Measurements from ENCODE around the gene CXCL14.

GRCh38 chr5:135593886-135594285 lies 15.1 kb upstream of the CXCL14 start:
- TF ChIP-seq CTCF (IDR thresholded peaks at IDR 0.05): no peak
- TF ChIP-seq POLR2AphosphoS5 (IDR thresholded peaks at IDR 0.05; ENCODE audit: low read depth, low read length): no peak

Data from Panc1 (cell line).